Large intestine (tissue), 3 donors: ENCODE measurements around the gene CYP26B1. TPM values are rescaled to one million over a fixed set of nuclear protein-coding genes. Genes with fewer than 3 reads are reported as not detected.

ENCODE experiments used
- DNase-seq, 2 donors: peaks; one replicate each; pipeline versions ENCODE4 v3.0.0 to v3.0.0-alpha.2; 2013
- H3K27ac ChIP-seq: one replicate; pipeline ENCODE4 v1.5.1; 2013; ENCODE audit warnings: low read length
- H3K27me3 ChIP-seq: 2 replicates; pipeline ENCODE4 v1.6.1; 2013; ENCODE audit warnings: low read length; ENCODE audit not compliant: control insufficient read depth, insufficient read depth
- H3K36me3 ChIP-seq: 2 replicates; pipeline ENCODE4 v1.6.1; 2013; ENCODE audit warnings: low read length; ENCODE audit not compliant: control insufficient read depth, insufficient read depth
- H3K4me1 ChIP-seq: one replicate; pipeline ENCODE4 v1.6.1; 2013; ENCODE audit warnings: low read length; ENCODE audit not compliant: control insufficient read depth, insufficient read depth
- H3K4me3 ChIP-seq: one replicate; pipeline ENCODE4 v1.5.1; 2013; ENCODE audit warnings: low read length
- H3K9me3 ChIP-seq: one replicate; pipeline ENCODE4 v1.6.1; 2013; ENCODE audit warnings: mild to moderate bottlenecking, low read depth, low read length, moderate library complexity; ENCODE audit not compliant: control insufficient read depth
- whole genome bisulfite sequencing: methylation state at CpG from one replicate; pipeline ENCODE4 v1.1.5; 2013; ENCODE audit warnings: low lambda C conversion rate; ENCODE audit not compliant: insufficient coverage; 5-methylcytosine and 5-hydroxymethylcytosine counted together
- polyA plus RNA-seq: library from polyadenylated mRNA; unstranded; fragments of 120-200 nt; gene quantifications from one replicate; pipeline ENCODE4 v1.2.1, GENCODE V29; 2013

The CYP26B1 gene
- polyA plus RNA-seq, 1 donor, result 6.1 TPM

GRCh38 chr2:72108121-72108520, 39.5 kb downstream of the CYP26B1 start:
- peaks cover 7% of the 10 kb centered on the region for H3K27me3 ChIP-seq
- WGBS, result no CpG with 5 or more reads among the region's 3 CpGs

DNA sequence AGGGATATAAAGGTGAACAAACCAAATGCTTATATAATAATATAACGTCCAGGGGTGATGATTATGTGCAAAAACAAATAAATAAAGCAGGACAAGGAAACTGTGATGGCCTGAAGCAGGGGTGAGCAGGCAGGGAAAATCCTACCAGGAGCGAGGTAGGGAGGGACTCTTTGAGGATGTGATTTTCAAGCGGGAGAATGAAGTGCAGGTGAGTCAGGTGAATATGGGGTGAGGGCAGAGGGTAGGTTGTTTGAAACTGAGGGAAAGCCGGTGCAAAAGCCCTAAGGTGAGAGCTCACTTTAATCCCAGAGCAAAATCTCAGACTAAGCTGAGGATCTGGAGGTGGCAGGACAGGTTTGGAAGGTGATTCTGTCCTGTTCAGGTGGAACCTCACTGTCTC, 40.7 kb downstream of the CYP26B1 start:
- WGBS, result no CpG with 5 or more reads among the region's 4 CpGs
- no peak overlapping the region for H3K4me3 ChIP-seq
- H3K9me3 ChIP-seq, result no peaks in the 10 kb centered on the region
- H3K36me3 ChIP-seq, result no peaks in the 10 kb centered on the region
- no peak overlapping the region for H3K27ac ChIP-seq
- H3K27me3 ChIP-seq, result peaks cover 7% of the 10 kb centered on the region
- no peak for DNase-seq
- no peaks in the 10 kb centered on the region for H3K4me1 ChIP-seq

More at GRCh38 chr2:72108121-72108520, 39.5 kb downstream of the CYP26B1 start:
- no peaks in the 10 kb centered on the region for H3K36me3 ChIP-seq
- H3K27ac ChIP-seq, result no peak overlapping the region
- no peak for DNase-seq
- H3K9me3 ChIP-seq, result no peaks in the 10 kb centered on the region
- no peak overlapping the region for H3K4me3 ChIP-seq
- H3K4me1 ChIP-seq, result no peaks in the 10 kb centered on the region

DNA sequence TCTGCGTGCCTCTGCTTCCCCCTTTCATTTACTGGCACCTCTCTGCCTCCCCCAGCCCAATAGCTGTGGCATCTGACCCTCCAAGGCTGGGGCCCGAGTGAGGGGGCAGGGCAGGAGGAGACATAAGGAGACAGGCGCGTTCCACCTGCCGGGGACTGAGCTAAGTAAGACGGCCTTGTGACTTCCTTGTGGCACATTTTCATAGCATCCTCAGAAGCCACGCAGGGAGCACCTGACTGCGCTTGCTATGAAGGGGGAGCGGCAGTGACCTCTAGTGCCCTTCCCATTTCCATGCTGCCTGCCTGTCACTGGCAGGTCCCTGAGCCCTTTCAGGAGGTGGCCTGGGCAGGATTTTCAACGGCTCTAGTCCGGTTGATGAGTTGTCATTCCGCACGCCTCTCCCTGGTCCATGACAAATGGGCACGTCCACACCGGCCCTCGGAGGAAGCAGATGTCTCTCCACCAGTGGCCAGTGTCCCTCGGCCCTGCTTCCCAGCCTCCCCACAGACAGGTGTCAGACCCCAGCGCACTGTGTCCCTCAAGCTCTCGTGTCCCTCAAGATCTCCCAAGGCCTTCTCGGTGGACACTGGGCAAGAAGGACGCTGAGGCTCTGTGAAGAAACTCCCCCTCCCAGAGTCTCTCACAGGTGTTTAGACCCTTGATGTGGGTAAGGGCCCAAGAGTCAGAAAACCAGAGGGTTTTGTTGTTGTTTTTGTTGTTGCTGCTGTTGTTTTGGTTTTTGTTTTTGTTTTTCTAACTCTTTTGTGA, 42.7 kb downstream of the CYP26B1 start:
- no peaks in the 10 kb centered on the region for H3K4me1 ChIP-seq
- no peaks in the 10 kb centered on the region for H3K9me3 ChIP-seq
- H3K27ac ChIP-seq, result no peak overlapping the region
- no peak overlapping the region for H3K4me3 ChIP-seq
- DNase-seq, result no peak
- H3K27me3 ChIP-seq, result peaks cover 7% of the 10 kb centered on the region
- H3K36me3 ChIP-seq, result no peaks in the 10 kb centered on the region
- WGBS, result no CpG with 5 or more reads among the region's 21 CpGs

GRCh38 chr2:72103690-72104089, 44.0 kb downstream of the CYP26B1 start:
- Histone ChIP-seq H3K27me3 (peaks cover 5% of the 10 kb centered on the region), H3K4me3 (no peak overlapping the region), H3K4me1 (no peaks in the 10 kb centered on the region), H3K9me3 (no peaks in the 10 kb centered on the region), H3K27ac (no peak overlapping the region), H3K36me3 (no peaks in the 10 kb centered on the region)
- no peak for DNase-seq
- WGBS, result 100% methylated on average over 1 of the region's 8 CpGs

- H3K4me1 ChIP-seq, result no peaks in the 10 kb centered on the region
- peaks cover 5% of the 10 kb centered on the region for H3K27me3 ChIP-seq
- no peak overlapping the region for H3K27ac ChIP-seq
- DNase-seq, result no peak
- no peaks in the 10 kb centered on the region for H3K9me3 ChIP-seq
- no peak overlapping the region for H3K4me3 ChIP-seq
- WGBS, result no CpG with 5 or more reads among the region's 5 CpGs
- H3K36me3 ChIP-seq, result no peaks in the 10 kb centered on the region
Measured at GRCh38 chr2:72103161-72103560, 44.5 kb downstream of the CYP26B1 start.

- H3K4me1 ChIP-seq, result no peaks in the 10 kb centered on the region
- no peak overlapping the region for H3K4me3 ChIP-seq
- WGBS, result 100% methylated on average over 1 of the region's 6 CpGs
- no peak for DNase-seq
- H3K9me3 ChIP-seq, result no peaks in the 10 kb centered on the region
- H3K36me3 ChIP-seq, result no peaks in the 10 kb centered on the region
- no peak overlapping the region for H3K27ac ChIP-seq
- H3K27me3 ChIP-seq, result peaks cover 2% of the 10 kb centered on the region
Measured at GRCh38 chr2:72098935-72099334, 48.7 kb downstream of the CYP26B1 start.

- Histone ChIP-seq H3K36me3 (no peaks in the 10 kb centered on the region), H3K9me3 (no peaks in the 10 kb centered on the region), H3K4me1 (peaks cover 2% of the 10 kb centered on the region), H3K4me3 (no peak overlapping the region), H3K27me3 (peaks cover 2% of the 10 kb centered on the region), H3K27ac (no peak overlapping the region)
- WGBS, result 100% methylated on average over 1 of the region's 8 CpGs
- no peak for DNase-seq
Measured at GRCh38 chr2:72097276-72097675, 50.4 kb downstream of the CYP26B1 start.

DNA sequence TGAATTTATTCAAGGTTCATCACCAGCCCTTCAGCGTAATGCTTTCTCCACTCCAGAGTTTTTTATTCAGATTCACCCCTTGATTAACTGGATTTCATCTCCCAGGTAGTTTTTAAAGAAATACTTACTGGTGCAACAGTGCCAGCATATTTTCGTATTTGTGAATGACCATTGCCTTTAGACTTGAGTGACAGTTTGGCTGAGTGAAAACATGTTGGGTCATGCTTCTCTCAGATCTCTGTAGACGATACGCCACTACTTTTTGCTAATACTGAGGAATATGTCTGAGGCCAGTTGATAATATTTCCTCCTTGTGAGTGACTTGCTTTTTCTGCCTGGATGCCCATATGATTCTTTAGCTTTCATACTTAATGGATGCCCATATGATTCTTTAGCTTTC, 51.5 kb downstream of the CYP26B1 start:
- DNase-seq, result no peak
- H3K27ac ChIP-seq, result no peak overlapping the region
- no peaks in the 10 kb centered on the region for H3K9me3 ChIP-seq
- H3K27me3 ChIP-seq, result peaks cover 2% of the 10 kb centered on the region
- no peak overlapping the region for H3K4me3 ChIP-seq
- WGBS, result no CpG with 5 or more reads among the region's 4 CpGs
- H3K4me1 ChIP-seq, result peaks cover 7% of the 10 kb centered on the region
- H3K36me3 ChIP-seq, result no peaks in the 10 kb centered on the region

- no CpG with 5 or more reads among the region's 3 CpGs for WGBS
- no peak for DNase-seq
Measured at GRCh38 chr2:72095364-72095763, 52.3 kb downstream of the CYP26B1 start.

GRCh38 chr2:72094701-72095100, 53.0 kb downstream of the CYP26B1 start:
- no CpG with 5 or more reads among the region's 4 CpGs for WGBS
- peaks cover 7% of the 10 kb centered on the region for H3K4me1 ChIP-seq
- H3K9me3 ChIP-seq, result no peaks in the 10 kb centered on the region
- no peaks in the 10 kb centered on the region for H3K36me3 ChIP-seq
- H3K4me3 ChIP-seq, result no peak overlapping the region
- H3K27me3 ChIP-seq, result peaks cover 2% of the 10 kb centered on the region
- no peak for DNase-seq
- H3K27ac ChIP-seq, result no peak overlapping the region

More at GRCh38 chr2:72095364-72095763, 52.3 kb downstream of the CYP26B1 start:
- H3K27ac ChIP-seq, result no peak overlapping the region
- H3K4me3 ChIP-seq, result no peak overlapping the region
- peaks cover 7% of the 10 kb centered on the region for H3K4me1 ChIP-seq
- no peaks in the 10 kb centered on the region for H3K36me3 ChIP-seq
- H3K9me3 ChIP-seq, result no peaks in the 10 kb centered on the region
- H3K27me3 ChIP-seq, result peaks cover 2% of the 10 kb centered on the region

DNA sequence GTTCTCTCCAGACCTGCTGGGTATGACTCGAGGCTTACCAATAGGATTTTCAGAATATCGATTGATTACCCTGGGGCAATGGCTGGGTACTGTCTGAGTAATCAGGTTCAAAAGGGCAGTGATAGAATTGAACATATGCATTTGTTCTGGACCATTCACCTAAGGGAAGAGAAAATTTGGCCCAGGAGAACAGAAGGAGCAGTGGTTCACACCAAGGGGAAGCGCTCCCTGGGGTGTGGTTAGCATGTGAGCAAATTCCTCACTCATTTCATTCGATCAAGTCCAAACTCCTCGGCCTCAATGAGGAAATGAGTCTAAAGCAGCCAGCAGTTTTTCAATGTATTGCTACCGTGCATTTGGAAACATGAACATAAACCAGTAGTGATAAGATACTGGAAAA, 55.6 kb downstream of the CYP26B1 start:
- peaks cover 7% of the 10 kb centered on the region for H3K4me1 ChIP-seq
- DNase-seq, result peak; percentile 57 to 86

More for the DNA sequence above, 55.6 kb downstream of the CYP26B1 start:
- Histone ChIP-seq H3K36me3 (no peaks in the 10 kb centered on the region), H3K4me3 (no peak overlapping the region), H3K9me3 (no peaks in the 10 kb centered on the region), H3K27me3 (no peaks in the 10 kb centered on the region), H3K27ac (no peak overlapping the region)
- no CpG with 5 or more reads among the region's 6 CpGs for WGBS
